Measurements from ENCODE around the gene GNAZ.
"Not testable (repeated sequence)": the region's sequence is repeated elsewhere in the genome, so short reads cannot be mapped to it uniquely, and the experiment has no call there.

Gene GNAZ

DNA sequence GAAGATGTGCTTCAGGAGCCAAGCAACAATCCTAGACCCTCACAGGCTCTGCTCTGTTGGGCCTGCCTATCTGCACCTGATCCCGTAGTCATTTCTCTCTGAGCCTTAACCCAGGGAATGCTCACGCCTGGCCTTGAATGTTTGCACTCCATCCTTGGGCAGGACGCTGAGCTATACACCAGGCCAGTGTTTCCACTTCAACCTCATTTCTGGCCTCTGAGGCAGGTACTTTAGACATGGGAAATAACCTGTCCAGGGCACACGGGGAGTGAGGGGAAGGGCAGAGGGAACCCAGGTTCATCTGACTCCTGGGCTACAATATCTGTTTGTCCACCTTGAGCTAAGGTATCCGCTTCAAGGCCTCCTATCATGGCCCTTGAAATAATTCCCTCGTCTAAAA is 61.6 kb downstream of the GNAZ start:
- H3K9me3 ChIP-seq, result no peaks in the 10 kb centered on the region
- no peak overlapping the region for H3K4me3 ChIP-seq
- H3K4me1 ChIP-seq, result no peaks in the 10 kb centered on the region
- no peak for DNase-seq
- no peaks in the 10 kb centered on the region for H3K36me3 ChIP-seq
- no peak overlapping the region for H3K27ac ChIP-seq
- TF ChIP-seq CTCF (IDR thresholded peaks at IDR 0.05), result no peak
- intact Hi-C loops (cut with DNase I; ENCODE audit: low total_unique reads), result no loop called here
- no peaks in the 10 kb centered on the region for H3K27me3 ChIP-seq

- Histone ChIP-seq H3K9me3 (no peaks in the 10 kb centered on the region), H3K36me3 (no peaks in the 10 kb centered on the region), H3K27me3 (no peaks in the 10 kb centered on the region), H3K27ac (no peak overlapping the region), H3K4me3 (no peak overlapping the region), H3K4me1 (no peaks in the 10 kb centered on the region)
- intact Hi-C loops (cut with DNase I; ENCODE audit: low total_unique reads), result no loop called here
- no peak for TF ChIP-seq CTCF (IDR thresholded peaks at IDR 0.05)
- DNase-seq, result no peak
Observed at GRCh38 chr22:23132376-23133091, 62.2 kb downstream of the GNAZ start.

- intact Hi-C loops (cut with DNase I; ENCODE audit: low total_unique reads), result no loop called here
Observed at GRCh38 chr22:23133922-23134321, 63.6 kb downstream of the GNAZ start.

GRCh38 chr22:23136991-23137390 is 66.7 kb downstream of the GNAZ start:
- H3K27me3 ChIP-seq; intact Hi-C loops (cut with DNase I; ENCODE audit: low total_unique reads); DNase-seq; H3K36me3 ChIP-seq; H3K4me3 ChIP-seq; H3K9me3 ChIP-seq; H3K27ac ChIP-seq; H3K4me1 ChIP-seq: not testable (repeated sequence)

More at GRCh38 chr22:23133922-23134321, 63.6 kb downstream of the GNAZ start:
- H3K4me1 ChIP-seq, result peaks cover 0 to 4% (median 0%) of the 10 kb centered on the region in 4 donors
- no peaks in the 10 kb centered on the region for H3K36me3 ChIP-seq
- no peak overlapping the region for H3K4me3 ChIP-seq
- DNase-seq, result no peak
- no peak for TF ChIP-seq CTCF (IDR thresholded peaks at IDR 0.05)
- H3K9me3 ChIP-seq, result no peaks in the 10 kb centered on the region
- no peaks in the 10 kb centered on the region for H3K27me3 ChIP-seq
- H3K27ac ChIP-seq, result no peak overlapping the region

- intact Hi-C loops (cut with DNase I; ENCODE audit: low total_unique reads), result no loop called here
- H3K36me3 ChIP-seq, result no peaks in the 10 kb centered on the region
- H3K27ac ChIP-seq, result no peak overlapping the region
- no peaks in the 10 kb centered on the region for H3K9me3 ChIP-seq
- no peak for TF ChIP-seq CTCF (IDR thresholded peaks at IDR 0.05)
- H3K27me3 ChIP-seq, result no peaks in the 10 kb centered on the region
- no peak overlapping the region for H3K4me3 ChIP-seq
- no peak for DNase-seq
- peaks cover 0 to 13% (median 5%) of the 10 kb centered on the region in 4 donors for H3K4me1 ChIP-seq
Observed at GRCh38 chr22:23137468-23137867, 67.1 kb downstream of the GNAZ start.

DNA sequence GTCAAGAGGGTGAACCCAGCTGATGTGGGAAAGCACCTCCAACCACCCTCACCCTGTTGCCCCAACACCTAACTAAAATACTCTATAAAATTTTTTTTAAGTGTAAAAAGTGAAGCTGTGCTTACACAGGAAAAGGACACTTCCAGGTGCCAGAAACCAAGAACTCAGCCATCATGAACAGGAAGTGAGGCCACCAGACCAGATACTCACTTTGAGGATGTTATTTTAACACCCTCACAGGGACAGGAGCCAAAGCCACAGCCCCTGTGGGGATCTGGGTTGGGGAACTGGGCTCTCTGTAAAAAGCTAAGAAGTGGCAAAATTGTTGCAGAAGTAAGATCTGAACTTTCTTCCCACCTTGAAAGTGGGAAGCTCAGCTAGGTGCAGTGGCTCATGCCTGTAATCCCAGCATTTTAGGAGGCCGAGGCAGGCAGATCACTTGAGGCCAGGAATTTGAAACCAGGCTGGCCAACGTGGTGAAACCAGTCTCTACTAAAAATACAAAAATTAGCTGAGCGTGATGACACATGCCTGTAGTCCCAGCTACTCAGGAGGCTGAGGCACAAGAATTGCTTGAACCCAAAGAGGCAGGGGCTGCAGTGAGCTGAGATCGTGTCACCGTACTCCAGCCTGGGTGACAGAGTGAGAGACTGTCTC is 67.7 kb downstream of the GNAZ start:
- Histone ChIP-seq H3K36me3 (no peaks in the 10 kb centered on the region), H3K9me3 (no peaks in the 10 kb centered on the region), H3K27me3 (no peaks in the 10 kb centered on the region), H3K4me3 (no peak overlapping the region), H3K4me1 (peaks cover 0 to 14% (median 6%) of the 10 kb centered on the region in 4 donors), H3K27ac (no peak overlapping the region)
- no peak for DNase-seq
- TF ChIP-seq CTCF (IDR thresholded peaks at IDR 0.05), result no peak
- intact Hi-C loops (cut with DNase I; ENCODE audit: low total_unique reads), result no loop called here

Measured in tibial artery (tissue), 4 donors.